Stimulated activated memory B cell treated with anti-CD40 and anti-IgM and Interleukin-4, amounts not matched to agents 10 μg/mL and 1 μg/mL and 100 μg/mL, for 72 hours (primary cell): ENCODE results near the gene LAMTOR5.
A peak's percentile ranks its signal among the peaks of the same experiment; 100 is the strongest.
"Not testable (repeated sequence)": the region's sequence is repeated elsewhere in the genome, so short reads cannot be mapped to it uniquely, and the experiment has no call there.

Experiments used
- ATAC-seq: fragments of 150-1000 bp; cut with Tn5 transposase; 2 replicates; pipeline ENCODE4 v1.10.0; 2021
- H3K27ac Mint-ChIP-seq: one replicate; pipeline ENCODE4 v1.8.0; 2022; ENCODE audit warnings: mild to moderate bottlenecking, mixed read lengths
- H3K27me3 Mint-ChIP-seq: one replicate; pipeline ENCODE4 v1.8.0; 2022; ENCODE audit warnings: mixed read lengths
- H3K36me3 Mint-ChIP-seq: one replicate; pipeline ENCODE4 v1.8.0; 2022; ENCODE audit warnings: mixed read lengths
- H3K4me1 Mint-ChIP-seq: one replicate; pipeline ENCODE4 v1.8.0; 2022; ENCODE audit warnings: mixed read lengths
- H3K4me3 Mint-ChIP-seq: one replicate; pipeline ENCODE4 v1.8.0; 2022; ENCODE audit warnings: mild to moderate bottlenecking, moderate library complexity, mixed read lengths
- H3K9me3 Mint-ChIP-seq: one replicate; pipeline ENCODE4 v1.8.0; 2022; ENCODE audit warnings: mixed read lengths

The LAMTOR5 gene

GRCh38 chr1:110436635-110437034 lies 29.1 kb upstream of the LAMTOR5 start:
- Mint-ChIP-seq H3K27me3 (peaks cover 32% of the 10 kb centered on the region), H3K36me3 (no peaks in the 10 kb centered on the region), H3K4me1 (no peaks in the 10 kb centered on the region), H3K27ac (no peak overlapping the region), H3K9me3 (no peaks in the 10 kb centered on the region), H3K4me3 (no peak overlapping the region)
- ATAC-seq: no peak

- H3K4me3 Mint-ChIP-seq: no peak overlapping the region
- no peak for ATAC-seq
- peaks cover 11% of the 10 kb centered on the region for H3K4me1 Mint-ChIP-seq
- H3K27me3 Mint-ChIP-seq: peaks cover 48% of the 10 kb centered on the region
- no peaks in the 10 kb centered on the region for H3K9me3 Mint-ChIP-seq
- H3K36me3 Mint-ChIP-seq: no peaks in the 10 kb centered on the region
- H3K27ac Mint-ChIP-seq: no peak overlapping the region
Observed at GRCh38 chr1:110434946-110435345, 27.5 kb upstream of the LAMTOR5 start.

GRCh38 chr1:110433803-110434202 lies 26.3 kb upstream of the LAMTOR5 start:
- Mint-ChIP-seq H3K36me3 (no peaks in the 10 kb centered on the region), H3K9me3 (no peaks in the 10 kb centered on the region), H3K27me3 (peaks cover 40% of the 10 kb centered on the region), H3K27ac (no peak overlapping the region), H3K4me1 (peaks cover 11% of the 10 kb centered on the region), H3K4me3 (no peak overlapping the region)
- ATAC-seq: no peak

- H3K27ac Mint-ChIP-seq: no peak overlapping the region
- peaks cover 34% of the 10 kb centered on the region for H3K27me3 Mint-ChIP-seq
- H3K4me1 Mint-ChIP-seq: peaks cover 11% of the 10 kb centered on the region
- ATAC-seq: no peak
- no peaks in the 10 kb centered on the region for H3K9me3 Mint-ChIP-seq
- H3K36me3 Mint-ChIP-seq: no peaks in the 10 kb centered on the region
- H3K4me3 Mint-ChIP-seq: no peak overlapping the region
Observed at GRCh38 chr1:110433213-110433612, 25.7 kb upstream of the LAMTOR5 start.

- no peaks in the 10 kb centered on the region for H3K9me3 Mint-ChIP-seq
- peaks cover 11% of the 10 kb centered on the region for H3K4me1 Mint-ChIP-seq
- no peak overlapping the region for H3K4me3 Mint-ChIP-seq
- no peak overlapping the region for H3K27ac Mint-ChIP-seq
- H3K36me3 Mint-ChIP-seq: no peaks in the 10 kb centered on the region
- peaks cover 21% of the 10 kb centered on the region for H3K27me3 Mint-ChIP-seq
- no peak for ATAC-seq
Observed at GRCh38 chr1:110430901-110431300, 23.4 kb upstream of the LAMTOR5 start.

GRCh38 chr1:110430366-110430765 lies 22.9 kb upstream of the LAMTOR5 start:
- ATAC-seq: no peak
- H3K4me3 Mint-ChIP-seq: no peak overlapping the region

GRCh38 chr1:110428946-110429345 lies 21.5 kb upstream of the LAMTOR5 start:
- H3K4me3 Mint-ChIP-seq: no peak overlapping the region
- H3K27me3 Mint-ChIP-seq: peaks cover 21% of the 10 kb centered on the region
- H3K9me3 Mint-ChIP-seq: no peaks in the 10 kb centered on the region
- H3K4me1 Mint-ChIP-seq: peaks cover 11% of the 10 kb centered on the region
- H3K36me3 Mint-ChIP-seq: no peaks in the 10 kb centered on the region
- no peak overlapping the region for H3K27ac Mint-ChIP-seq
- ATAC-seq: no peak

More at GRCh38 chr1:110430366-110430765, 22.9 kb upstream of the LAMTOR5 start:
- Mint-ChIP-seq H3K27me3 (peaks cover 21% of the 10 kb centered on the region), H3K9me3 (no peaks in the 10 kb centered on the region), H3K4me1 (peaks cover 11% of the 10 kb centered on the region), H3K36me3 (no peaks in the 10 kb centered on the region), H3K27ac (no peak overlapping the region)

GRCh38 chr1:110426854-110427253 lies 19.4 kb upstream of the LAMTOR5 start:
- no peak for ATAC-seq
- H3K9me3 Mint-ChIP-seq: no peaks in the 10 kb centered on the region

GRCh38 chr1:110425612-110426152 lies 18.2 kb upstream of the LAMTOR5 start:
- Mint-ChIP-seq H3K36me3 (no peaks in the 10 kb centered on the region), H3K4me3 (no peak overlapping the region), H3K9me3 (peaks cover 3% of the 10 kb centered on the region), H3K27me3 (peaks cover 9% of the 10 kb centered on the region), H3K4me1 (peaks cover 7% of the 10 kb centered on the region), H3K27ac (no peak overlapping the region)
- ATAC-seq: no peak

More at GRCh38 chr1:110426854-110427253, 19.4 kb upstream of the LAMTOR5 start:
- peaks cover 11% of the 10 kb centered on the region for H3K4me1 Mint-ChIP-seq
- no peak overlapping the region for H3K4me3 Mint-ChIP-seq
- peaks cover 20% of the 10 kb centered on the region for H3K27me3 Mint-ChIP-seq
- H3K27ac Mint-ChIP-seq: no peak overlapping the region
- H3K36me3 Mint-ChIP-seq: no peaks in the 10 kb centered on the region

- no peak overlapping the region for H3K4me3 Mint-ChIP-seq
- H3K9me3 Mint-ChIP-seq: peaks cover 3% of the 10 kb centered on the region
- no peaks in the 10 kb centered on the region for H3K4me1 Mint-ChIP-seq
- ATAC-seq: no peak
- H3K27me3 Mint-ChIP-seq: peaks cover 2% of the 10 kb centered on the region
- no peaks in the 10 kb centered on the region for H3K36me3 Mint-ChIP-seq
- no peak overlapping the region for H3K27ac Mint-ChIP-seq
Observed at GRCh38 chr1:110424699-110425611, 17.5 kb upstream of the LAMTOR5 start.

- Mint-ChIP-seq H3K27me3 (no peaks in the 10 kb centered on the region), H3K9me3 (peaks cover 3% of the 10 kb centered on the region), H3K4me3 (no peak overlapping the region), H3K4me1 (no peaks in the 10 kb centered on the region), H3K27ac (no peak overlapping the region), H3K36me3 (no peaks in the 10 kb centered on the region)
- no peak for ATAC-seq
Observed at GRCh38 chr1:110420874-110421793, 13.6 kb upstream of the LAMTOR5 start.

- ATAC-seq: no peak
- no peaks in the 10 kb centered on the region for H3K36me3 Mint-ChIP-seq
- no peaks in the 10 kb centered on the region for H3K4me1 Mint-ChIP-seq
- H3K4me3 Mint-ChIP-seq: no peak overlapping the region
- H3K27ac Mint-ChIP-seq: no peak overlapping the region
- no peaks in the 10 kb centered on the region for H3K27me3 Mint-ChIP-seq
- peaks cover 3% of the 10 kb centered on the region for H3K9me3 Mint-ChIP-seq
Observed at GRCh38 chr1:110420023-110420662, 12.6 kb upstream of the LAMTOR5 start.

GRCh38 chr1:110418729-110419128 lies 11.2 kb upstream of the LAMTOR5 start:
- H3K27me3 Mint-ChIP-seq: no peaks in the 10 kb centered on the region
- H3K4me3 Mint-ChIP-seq: no peak overlapping the region
- H3K36me3 Mint-ChIP-seq: no peaks in the 10 kb centered on the region
- H3K9me3 Mint-ChIP-seq: peaks cover 3% of the 10 kb centered on the region
- H3K4me1 Mint-ChIP-seq: no peaks in the 10 kb centered on the region
- no peak for ATAC-seq
- no peak overlapping the region for H3K27ac Mint-ChIP-seq

GRCh38 chr1:110413045-110413444 lies 5.6 kb upstream of the LAMTOR5 start:
- H3K4me3 Mint-ChIP-seq: peak overlapping the region; percentile 65
- not testable (repeated sequence) for H3K9me3 Mint-ChIP-seq, H3K36me3 Mint-ChIP-seq, H3K27me3 Mint-ChIP-seq
- peaks cover 23% of the 10 kb centered on the region for H3K4me1 Mint-ChIP-seq
- peak; percentile 66 for ATAC-seq
- peak overlapping the region; percentile 67 for H3K27ac Mint-ChIP-seq

GRCh38 chr1:110412576-110412975 lies 5.1 kb upstream of the LAMTOR5 start:
- no peaks in the 10 kb centered on the region for H3K9me3 Mint-ChIP-seq
- peaks cover 28% of the 10 kb centered on the region for H3K4me1 Mint-ChIP-seq
- ATAC-seq: peak; percentile 85
- H3K27me3 Mint-ChIP-seq: no peaks in the 10 kb centered on the region
- H3K27ac Mint-ChIP-seq: peak overlapping the region; percentile 67
- H3K36me3 Mint-ChIP-seq: peaks cover 1% of the 10 kb centered on the region
- H3K4me3 Mint-ChIP-seq: peak overlapping the region; percentile 65
